Liver (tissue), 9 donors: Measurements from ENCODE around the gene NDUFA7. TPM values are rescaled to one million over a fixed set of nuclear protein-coding genes. Genes with fewer than 3 reads are reported as not detected.

ENCODE experiments used
- DNase-seq: peaks from one replicate; pipeline ENCODE4 v3.0.0-alpha.2; 2017; ENCODE audit warnings: low spot score
- H3K27ac ChIP-seq, 2 donors: one replicate each; pipeline ENCODE4 v1.7.0; 2013; ENCODE audit warnings: inconsistent platforms in 2 of 2, low read length in 2 of 2, control low read depth in 1 of 2, low read depth in 1 of 2, mild to moderate bottlenecking in 1 of 2
- H3K27me3 ChIP-seq, 4 donors: one replicate each; pipeline versions ENCODE4 v1.6.1 to v1.7.0; 2013; ENCODE audit warnings: low read length in 3 of 4, inconsistent platforms in 1 of 4, mild to moderate bottlenecking in 1 of 4, moderate library complexity in 1 of 4; ENCODE audit not compliant: control insufficient read depth in 4 of 4, insufficient read depth in 4 of 4
- H3K36me3 ChIP-seq, 4 donors: one replicate each; pipeline versions ENCODE4 v1.6.1 to v1.7.0; 2013; ENCODE audit warnings: low read length in 3 of 4, mild to moderate bottlenecking in 3 of 4, low read depth in 1 of 4, moderate library complexity in 1 of 4; ENCODE audit not compliant: control insufficient read depth in 4 of 4, insufficient read depth in 3 of 4
- H3K4me1 ChIP-seq, 4 donors: one replicate each; pipeline versions ENCODE4 v1.6.1 to v1.7.0; 2013; ENCODE audit warnings: low read length in 3 of 4, mild to moderate bottlenecking in 3 of 4, moderate library complexity in 1 of 4; ENCODE audit not compliant: control insufficient read depth in 4 of 4, insufficient read depth in 4 of 4
- H3K4me3 ChIP-seq, 3 donors: one replicate each; pipeline versions ENCODE4 v1.6.1 to v1.7.0; 2013; ENCODE audit warnings: low read length in 3 of 3, control low read depth in 1 of 3, low read depth in 1 of 3, mild to moderate bottlenecking in 1 of 3
- H3K9ac ChIP-seq, 2 donors: one replicate each; pipeline ENCODE4 v1.7.0; 2013; ENCODE audit warnings: low read length in 2 of 2, mild to moderate bottlenecking in 2 of 2, moderate library complexity in 2 of 2, control low read depth in 1 of 2, low read depth in 1 of 2
- H3K9me3 ChIP-seq, 4 donors: one replicate each; pipeline versions ENCODE4 v1.6.1 to v1.7.0; 2013; ENCODE audit warnings: low read length in 3 of 4; ENCODE audit not compliant: control insufficient read depth in 4 of 4
- ATF3 ChIP-seq: IDR thresholded peaks from 2 replicates; pipeline ENCODE4 v1.6.1; 2016; ENCODE audit warnings: antibody characterized with exemption
- CTCF ChIP-seq: fragments of 150-350 bp; IDR thresholded peaks from 2 replicates; pipeline ENCODE4 v1.5.1; 2017; ENCODE audit warnings: improper control_type of control experiment, low read depth, low read length; ENCODE audit not compliant: missing input control
- EGR1 ChIP-seq, 2 donors: IDR thresholded peaks; 2 replicates each; pipeline ENCODE4 v1.6.1; 2016 to 2018; ENCODE audit warnings: antibody characterized with exemption in 2 of 2, low read depth in 2 of 2
- FOXA1 ChIP-seq: IDR thresholded peaks from 2 replicates; pipeline ENCODE4 v1.6.1; 2016; ENCODE audit warnings: antibody characterized with exemption
- FOXA2 ChIP-seq: IDR thresholded peaks from 2 replicates; pipeline ENCODE4 v1.6.1; 2016; ENCODE audit warnings: antibody characterized with exemption
- GABPA ChIP-seq, 2 donors: IDR thresholded peaks in 1 of 2; conservative IDR thresholded peaks in 1 of 2; 2 replicates each; pipeline ENCODE4 v1.6.1; 2016; ENCODE audit warnings: antibody characterized with exemption in 2 of 2, mild to moderate bottlenecking in 1 of 2, moderate library complexity in 1 of 2
- HNF4A ChIP-seq, 2 donors: conservative IDR thresholded peaks; 2 replicates each; pipeline ENCODE4 v1.6.1; 2016; ENCODE audit warnings: antibody characterized with exemption in 2 of 2, mild to moderate bottlenecking in 2 of 2
- HNF4G ChIP-seq: IDR thresholded peaks from 2 replicates; pipeline ENCODE4 v1.6.1; 2016; ENCODE audit warnings: antibody characterized with exemption
- JUND ChIP-seq, 2 donors: IDR thresholded peaks; 2 replicates each; pipeline ENCODE4 v1.6.1; 2016; ENCODE audit warnings: antibody characterized with exemption in 2 of 2
- MAX ChIP-seq: IDR thresholded peaks from 2 replicates; pipeline ENCODE4 v1.6.1; 2016; ENCODE audit warnings: antibody characterized with exemption
- NR2F2 ChIP-seq: IDR thresholded peaks from 2 replicates; pipeline ENCODE4 v1.6.1; 2016; ENCODE audit warnings: antibody characterized with exemption
- RAD21 ChIP-seq, 2 donors: IDR thresholded peaks; 2 replicates each; pipeline ENCODE4 v1.6.1; 2016; ENCODE audit warnings: antibody characterized with exemption in 2 of 2, mild to moderate bottlenecking in 2 of 2
- REST ChIP-seq: IDR thresholded peaks from 2 replicates; pipeline ENCODE4 v1.6.1; 2016; ENCODE audit warnings: antibody characterized with exemption, mild to moderate bottlenecking
- RXRA ChIP-seq, 2 donors: IDR thresholded peaks; 2 replicates each; pipeline ENCODE4 v1.6.1; 2017 to 2018; ENCODE audit warnings: antibody characterized with exemption in 2 of 2, mild to moderate bottlenecking in 1 of 2
- SP1 ChIP-seq: IDR thresholded peaks from 2 replicates; pipeline ENCODE4 v1.6.1; 2018; ENCODE audit warnings: antibody characterized with exemption, mild to moderate bottlenecking
- TAF1 ChIP-seq: conservative IDR thresholded peaks from 2 replicates; pipeline ENCODE4 v1.6.1; 2016; ENCODE audit warnings: antibody characterized with exemption, mild to moderate bottlenecking
- YY1 ChIP-seq: IDR thresholded peaks from 2 replicates; pipeline ENCODE4 v1.6.1; 2016; ENCODE audit warnings: antibody characterized with exemption, mild to moderate bottlenecking
- ZBTB33 ChIP-seq: IDR thresholded peaks from 2 replicates; pipeline ENCODE4 v1.6.1; 2016; ENCODE audit warnings: antibody characterized with exemption
- WGBS: extraction: QIAGEN DNeasy Blood & Tissue Kit; methylation state at CpG from one replicate; pipeline ENCODE4 v1.1.7; 2013; 5-methylcytosine and 5-hydroxymethylcytosine counted together
- polyA plus RNA-seq, 2 donors: library from polyadenylated mRNA; stranded (reverse) in 1 of 2; unstranded in 1 of 2; fragments of 200-250 nt in 1 of 2; fragments of >200 nt in 1 of 2; fragmentation: Nextera tagmentation in 1 of 2; extraction: Ambion mirVana in 1 of 2; gene quantifications; one replicate each; pipeline versions ENCODE4 v1.2.1 to v1.2.3, GENCODE V29; 2013 to 2015
- total RNA-seq, 2 donors: library from RNA; depleted of rRNA; stranded (reverse); fragments of >200 nt; gene quantifications; one replicate each; pipeline ENCODE4 v1.2.3, GENCODE V29; 2014
- donor health status: healthy.
- donor health status: healthy.
- donor health status: healthy.
- donor health status: healthy.
- donor health status: healthy.

Gene NDUFA7
- total and polyA plus RNA-seq, 4 donors, result 19.6 to 101 (median 55.7) TPM

GRCh38 chr19:8363803-8364771, 42.9 kb upstream of the NDUFA7 start, which contains the start of gene ANGPTL4:
ANGPTL4 (plus strand) TSS chr19:8364155; CDS start chr19:8364322, 167 bp downstream.
- Histone ChIP-seq H3K9ac (peak within 1 kb of the TSS; percentile 18 to 70), H3K9me3 (no peaks in the 10 kb centered on the region), H3K27ac (peak within 1 kb of the TSS; percentile 73 to 79), H3K4me1 (peaks cover 16 to 62% (median 41%) of the 10 kb centered on the region in 4 donors), H3K36me3 (peaks cover 0 to 3% (median 0%) of the 10 kb centered on the region in 4 donors), H3K27me3 (no peaks in the 10 kb centered on the region), H3K4me3 (peak within 1 kb of the TSS; percentile 52 to 83 (median 56))
- DNase-seq, result peak; percentile 63
- 2% methylated on average over 81 of the region's 81 CpGs for WGBS
- TF ChIP-seq TAF1 (peak; percentile 54), NR2F2 (no peak), HNF4A (conservative IDR thresholded peaks at IDR 0.05) (no peak), FOXA1 (no peak), HNF4G (no peak), JUND (IDR thresholded peaks at IDR 0.05) (no peak), EGR1 (IDR thresholded peaks at IDR 0.05; ENCODE audit: low read depth in 2 of 2) (peak in 1 of 2 donors; percentile 81), REST (peak; percentile 64), ZBTB33 (no peak), RAD21 (IDR thresholded peaks at IDR 0.05) (no peak), MAX (no peak), GABPA (IDR thresholded peaks at IDR 0.05 in 1 of 2, conservative IDR thresholded peaks at IDR 0.05 in 1 of 2) (no peak), YY1 (no peak), CTCF (no peak), FOXA2 (no peak), RXRA (IDR thresholded peaks at IDR 0.05) (peak in 1 of 2 donors; percentile 21), ATF3 (no peak), SP1 (peak; percentile 3)
